MCF 10A (cell line): ENCODE data around the gene CLMN. TPM values are rescaled to one million over a fixed set of nuclear protein-coding genes. Genes with fewer than 3 reads are reported as not detected.
A peak's percentile ranks its signal among the peaks of the same experiment; 100 is the strongest.

Experiments
- BruUV-seq: library from RNA; stranded (reverse); fragments of 400-500 nt; replicated peaks from 2 replicates; lab custom pipeline; 2021; lab: Mats Ljungman, UMichigan
- CTCF ChIA-PET: fragments of 300-600 bp; sonication (Branson Sonifier 250); formaldehyde crosslinking; extraction: SDS; loops from one replicate; lab custom pipeline; 2021; ENCODE audit warnings: antibody characterized with exemption, inconsistent platforms; lab: Yijun Ruan, JAX
- POLR2A ChIA-PET: fragments of 300-600, 350-650 bp; sonication (Branson Sonifier 250); formaldehyde crosslinking; extraction: SDS; loops from one replicate; lab custom pipeline; 2020; ENCODE audit warnings: antibody characterized with exemption, inconsistent platforms; lab: Yijun Ruan, JAX
- DNase-seq: peaks from one replicate; pipeline ENCODE4 v3.0.0-alpha.2; 2018; ENCODE audit not compliant: unreplicated experiment
- H3K27ac Mint-ChIP-seq: one replicate; pipeline ENCODE4 v1.8.0; 2022; ENCODE audit warnings: mild to moderate bottlenecking, low read depth, mixed read lengths; ENCODE audit not compliant: unreplicated experiment
- H3K27me3 Mint-ChIP-seq: one replicate; pipeline ENCODE4 v1.8.0; 2022; ENCODE audit warnings: mixed read lengths; ENCODE audit not compliant: insufficient read depth, unreplicated experiment
- H3K36me3 Mint-ChIP-seq: one replicate; pipeline ENCODE4 v1.8.0; 2022; ENCODE audit warnings: mild to moderate bottlenecking, moderate library complexity, mixed read lengths; ENCODE audit not compliant: insufficient read depth, unreplicated experiment
- H3K4me1 Mint-ChIP-seq: one replicate; pipeline ENCODE4 v1.8.0; 2022; ENCODE audit warnings: mixed read lengths; ENCODE audit not compliant: insufficient read depth, unreplicated experiment
- H3K4me3 Mint-ChIP-seq: one replicate; pipeline ENCODE4 v1.8.0; 2022; ENCODE audit warnings: mild to moderate bottlenecking, moderate library complexity, mixed read lengths; ENCODE audit not compliant: unreplicated experiment
- H3K9me3 Mint-ChIP-seq: one replicate; pipeline ENCODE4 v1.8.0; 2022; ENCODE audit warnings: mixed read lengths; ENCODE audit not compliant: unreplicated experiment
- CTCF ChIP-seq: fragments of 200-600 bp; IDR thresholded peaks from one replicate; pipeline ENCODE4 v1.8.0; 2022; ENCODE audit warnings: antibody characterized with exemption, mild to moderate bottlenecking; ENCODE audit not compliant: unreplicated experiment
- intact Hi-C: fragments of 100-400 bp; cut with micrococcal nuclease; formaldehyde crosslinking; loops from 2 replicates; pipeline ENCODE4 v1.14.1; 2022
- total RNA-seq: library from RNA; stranded (reverse); gene quantifications from 2 replicates; pipeline ENCODE4 v1.2.3, GENCODE V29; 2022

CLMN gene
- total RNA-seq, 1 experiment from 2014 or later, result 17.9 TPM

GRCh38 chr14:95137164-95137803 is 182.4 kb downstream of the CLMN start:
- Mint-ChIP-seq H3K4me3 (no peak overlapping the region), H3K4me1 (peaks cover 42% of the 10 kb centered on the region), H3K27me3 (no peaks in the 10 kb centered on the region), H3K27ac (peak overlapping the region; percentile 75), H3K9me3 (no peaks in the 10 kb centered on the region), H3K36me3 (peaks cover 18% of the 10 kb centered on the region)
- no peak for TF ChIP-seq CTCF
- no TSS peak for BruUV-seq
- intact Hi-C loops, result no loop called here
- no peak for DNase-seq
- POLR2A ChIA-PET, result interaction anchor here (1.2 to 1.5 kb wide), 2 partner anchors 19 kb away, joined by 5 to 6 read pairs; no protein-coding TSS in a partner anchor
- CTCF ChIA-PET, result interaction anchor here (0.6 to 1.7 kb wide), 2 partner anchors 292 to 295 kb away, joined by 3 to 4 read pairs; no protein-coding TSS in a partner anchor

- no TSS peak for BruUV-seq
Measured at GRCh38 chr14:95136631-95137030, 183.1 kb downstream of the CLMN start.

GRCh38 chr14:95134304-95134933 is 185.3 kb downstream of the CLMN start:
- no peak for DNase-seq
- no peak for TF ChIP-seq CTCF
- Mint-ChIP-seq H3K4me3 (no peak overlapping the region), H3K27me3 (no peaks in the 10 kb centered on the region), H3K36me3 (peaks cover 45% of the 10 kb centered on the region), H3K9me3 (no peaks in the 10 kb centered on the region), H3K4me1 (peaks cover 29% of the 10 kb centered on the region), H3K27ac (peak overlapping the region; percentile 66)
- ChIA-PET POLR2A (no interaction called here), CTCF (interaction anchor here (0.7 kb wide), 1 partner anchor 91 kb away, joined by 4 read pairs; no protein-coding TSS in a partner anchor)
- no TSS peak for BruUV-seq
- intact Hi-C loops, result no loop called here

More at GRCh38 chr14:95136631-95137030, 183.1 kb downstream of the CLMN start:
- H3K9me3 Mint-ChIP-seq, result no peaks in the 10 kb centered on the region
- H3K27ac Mint-ChIP-seq, result peak overlapping the region; percentile 75
- POLR2A ChIA-PET, result interaction anchor here (0.7 to 0.8 kb wide), 2 partner anchors 18 to 79 kb away, joined by 3 to 4 read pairs; no protein-coding TSS in a partner anchor
- no peaks in the 10 kb centered on the region for H3K27me3 Mint-ChIP-seq
- CTCF ChIA-PET, result interaction anchor here (0.9 kb wide), 1 partner anchor 921 kb away, joined by 3 read pairs; no protein-coding TSS in a partner anchor
- H3K36me3 Mint-ChIP-seq, result peaks cover 25% of the 10 kb centered on the region
- TF ChIP-seq CTCF, result no peak
- H3K4me3 Mint-ChIP-seq, result no peak overlapping the region
- H3K4me1 Mint-ChIP-seq, result peaks cover 40% of the 10 kb centered on the region
- intact Hi-C loops, result no loop called here
- no peak for DNase-seq

- Mint-ChIP-seq H3K36me3 (peaks cover 49% of the 10 kb centered on the region), H3K27ac (peak overlapping the region; percentile 64), H3K4me3 (no peak overlapping the region), H3K27me3 (no peaks in the 10 kb centered on the region), H3K9me3 (no peaks in the 10 kb centered on the region), H3K4me1 (peaks cover 24% of the 10 kb centered on the region)
- CTCF ChIA-PET, result no interaction called here
- BruUV-seq, result no TSS peak
- POLR2A ChIA-PET, result no interaction called here
- intact Hi-C loops, result no loop called here
- DNase-seq, result no peak
- TF ChIP-seq CTCF, result no peak
Measured at GRCh38 chr14:95133282-95133681, 186.4 kb downstream of the CLMN start.
